H1 (cell line): ENCODE measurements around the gene ATXN7L3B. TPM values are rescaled to one million over a fixed set of nuclear protein-coding genes. Genes with fewer than 3 reads are reported as not detected.

ENCODE experiments used
- CTCF ChIA-PET: fragments of 300-600 bp; sonication (Branson Sonifier 250); formaldehyde crosslinking; loops from one replicate; lab custom pipeline; 2021; ENCODE audit not compliant: partially characterized antibody; lab: Charles Lee
- POLR2A ChIA-PET: fragments of 300-600 bp; sonication (Branson Sonifier 250); formaldehyde crosslinking; loops from one replicate; lab custom pipeline; 2021; ENCODE audit warnings: inconsistent platforms; ENCODE audit not compliant: partially characterized antibody; lab: Charles Lee
- DNase-seq, 2 experiments: peaks; one replicate each; pipeline versions ENCODE4 v3.0.0 to v3.0.0-alpha.2; 2010 to 2022; ENCODE audit warnings: low spot score in 2 of 2, low read depth in 1 of 2, mixed read lengths in 1 of 2
- FAIRE-seq: peaks from 2 replicates; lab custom pipeline; 2011; peaks lifted over from hg19 to GRCh38; lab: Jason Lieb, UNC
- H2AFZ ChIP-seq: 2 replicates; pipeline ENCODE4 v1.8.1; 2012; ENCODE audit warnings: low read length, inconsistent platforms
- H2AK5ac ChIP-seq: 2 replicates; pipeline ENCODE4 v1.6.1; 2013; ENCODE audit warnings: low read depth, low read length
- H2BK120ac ChIP-seq: replicated peaks from 2 replicates; pipeline ENCODE3; 2013; ENCODE audit warnings: low read depth, low read length, inconsistent platforms
- H2BK12ac ChIP-seq: 2 replicates; pipeline ENCODE4 v1.6.1; 2013; ENCODE audit warnings: low read depth, low read length
- H2BK15ac ChIP-seq: 2 replicates; pipeline ENCODE4 v1.6.1; 2013; ENCODE audit warnings: low read length
- H2BK20ac ChIP-seq: 2 replicates; pipeline ENCODE4 v1.6.1; 2013; ENCODE audit warnings: low read length
- H2BK5ac ChIP-seq: 2 replicates; pipeline ENCODE4 v1.6.1; 2013; ENCODE audit warnings: low read depth, low read length
- H3K14ac ChIP-seq: 2 replicates; pipeline ENCODE4 v1.6.1; 2013; ENCODE audit warnings: inconsistent platforms; ENCODE audit not compliant: insufficient read length
- H3K18ac ChIP-seq: 2 replicates; pipeline ENCODE4 v1.6.1; 2013; ENCODE audit warnings: low read length; ENCODE audit errors: extremely low read depth
- H3K23ac ChIP-seq: 2 replicates; pipeline ENCODE4 v1.6.1; 2013; ENCODE audit warnings: inconsistent platforms; ENCODE audit not compliant: insufficient read length
- H3K23me2 ChIP-seq: 2 replicates; pipeline ENCODE4 v1.6.1; 2013; ENCODE audit warnings: low read depth, low read length
- H3K27ac ChIP-seq: 2 replicates; pipeline ENCODE4 v1.6.1; 2011; ENCODE audit warnings: low read depth, low read length, inconsistent platforms
- H3K27me3 ChIP-seq, 4 experiments: replicated peaks in 1 of 4; 1 replicate in 1 of 4; 2 replicates in 3 of 4; pipeline versions ENCODE4 v1.6.1 to v1.8.1; 2011 to 2013; ENCODE audit warnings: low read length in 3 of 4, mild to moderate bottlenecking in 3 of 4, inconsistent platforms in 2 of 4, mixed read lengths in 2 of 4, moderate library complexity in 1 of 4; ENCODE audit not compliant: control insufficient read depth in 3 of 4, insufficient read depth in 3 of 4; ENCODE audit errors: extremely low read depth in 1 of 4
- H3K36me3 ChIP-seq, 4 experiments: 2 replicates each; pipeline versions ENCODE4 v1.6.1 to v1.8.1; 2011 to 2013; ENCODE audit warnings: mild to moderate bottlenecking in 4 of 4, low read length in 3 of 4, moderate library complexity in 2 of 4, control low read depth in 1 of 4, inconsistent platforms in 1 of 4; ENCODE audit not compliant: insufficient read depth in 4 of 4, control insufficient read depth in 2 of 4
- H3K4ac ChIP-seq: replicated peaks from 2 replicates; pipeline ENCODE3; 2013; ENCODE audit warnings: low read length, low read depth, mixed read lengths, inconsistent platforms; ENCODE audit not compliant: insufficient read length
- H3K4me1 ChIP-seq, 4 experiments: replicated peaks in 1 of 4; 1 replicate in 1 of 4; 2 replicates in 3 of 4; pipeline versions ENCODE4 v1.6.1 to v1.8.1; 2011 to 2013; ENCODE audit warnings: low read length in 3 of 4, inconsistent platforms in 2 of 4, mixed read lengths in 1 of 4; ENCODE audit not compliant: insufficient read depth in 4 of 4, control insufficient read depth in 3 of 4
- H3K4me2 ChIP-seq, 2 experiments: 2 replicates each; pipeline versions ENCODE4 v1.6.1 to v1.8.1; 2011 to 2013; ENCODE audit warnings: low read depth in 2 of 2, low read length in 2 of 2, control low read depth in 1 of 2, inconsistent platforms in 1 of 2, mild to moderate bottlenecking in 1 of 2; ENCODE audit not compliant: insufficient read depth in 1 of 2
- H3K4me3 ChIP-seq, 4 experiments: fragments of 200-600, 300-600 bp in 1 of 4; sonication (generic), shearing (Covaris generic), sonication (Bioruptor Twin) in 1 of 4; 2 replicates each; pipeline versions ENCODE4 v1.5.1 to v1.8.1; 2011 to 2016; ENCODE audit warnings: low read length in 4 of 4, low read depth in 3 of 4, control low read depth in 2 of 4, inconsistent platforms in 2 of 4, mild to moderate bottlenecking in 2 of 4, mixed read lengths in 1 of 4, moderate library complexity in 1 of 4; ENCODE audit not compliant: insufficient read depth in 2 of 4; ENCODE audit errors: extremely low read depth in 1 of 4
- H3K56ac ChIP-seq: replicated peaks from 2 replicates; pipeline ENCODE3; 2013; ENCODE audit warnings: low read depth, mild to moderate bottlenecking, mixed read lengths, low read length, inconsistent platforms; ENCODE audit not compliant: insufficient read length
- H3K79me1 ChIP-seq: 2 replicates; pipeline ENCODE4 v1.6.1; 2013; ENCODE audit warnings: low read depth, low read length, control low read depth
- H3K79me2 ChIP-seq, 2 experiments: 2 replicates each; pipeline versions ENCODE4 v1.6.1 to v1.8.1; 2012 to 2013; ENCODE audit warnings: low read length in 2 of 2, mild to moderate bottlenecking in 2 of 2, inconsistent platforms in 1 of 2; ENCODE audit not compliant: insufficient read depth in 2 of 2, control insufficient read depth in 1 of 2
- H3K9ac ChIP-seq, 4 experiments: replicated peaks in 1 of 4; 1 replicate in 1 of 4; 2 replicates in 3 of 4; pipeline versions ENCODE4 v1.6.1 to v1.8.1; 2011 to 2013; ENCODE audit warnings: low read depth in 3 of 4, low read length in 3 of 4, control low read depth in 2 of 4, mild to moderate bottlenecking in 2 of 4, moderate library complexity in 2 of 4, inconsistent platforms in 1 of 4; ENCODE audit errors: extremely low read depth in 1 of 4
- H3K9me3 ChIP-seq, 2 experiments: 2 replicates each; pipeline versions ENCODE4 v1.6.1 to v1.8.1; 2012 to 2013; ENCODE audit warnings: mild to moderate bottlenecking in 2 of 2, moderate library complexity in 2 of 2, control low read depth in 1 of 2, inconsistent platforms in 1 of 2, low read depth in 1 of 2, low read length in 1 of 2, mixed read lengths in 1 of 2; ENCODE audit not compliant: insufficient read depth in 2 of 2
- H4K20me1 ChIP-seq, 2 experiments: replicated peaks in 1 of 2; 2 replicates each; pipeline versions ENCODE3 to v1.8.1; 2011 to 2013; ENCODE audit warnings: inconsistent platforms in 2 of 2, low read length in 2 of 2, mild to moderate bottlenecking in 1 of 2; ENCODE audit not compliant: insufficient read depth in 2 of 2, control insufficient read depth in 1 of 2
- H4K5ac ChIP-seq: 2 replicates; pipeline ENCODE4 v1.6.1; 2013; ENCODE audit warnings: low read length, low read depth, mixed read lengths, inconsistent platforms; ENCODE audit not compliant: insufficient read length
- H4K8ac ChIP-seq: 2 replicates; pipeline ENCODE4 v1.8.0; 2013; ENCODE audit warnings: mild to moderate bottlenecking, moderate library complexity, low read length, inconsistent platforms; ENCODE audit not compliant: insufficient read depth; ENCODE audit errors: extremely low read depth
- H4K91ac ChIP-seq: replicated peaks from 2 replicates; pipeline ENCODE3; 2013; ENCODE audit warnings: low read length, mixed read lengths, inconsistent platforms; ENCODE audit not compliant: insufficient read length
- ASH2L ChIP-seq: fragments of 200-600, 300-600 bp; sonication (generic); IDR thresholded peaks from one replicate; pipeline ENCODE4 v1.7.1; 2017; ENCODE audit warnings: low read length
- HDAC2 ChIP-seq, 2 experiments: fragments of 300-600 bp in 1 of 2; sonication (generic) in 1 of 2; IDR thresholded peaks; 2 replicates each; pipeline ENCODE4 v1.6.1; 2011 to 2012; ENCODE audit warnings: low read depth in 2 of 2, low read length in 2 of 2, mild to moderate bottlenecking in 2 of 2, moderate library complexity in 2 of 2, borderline replicate concordance in 1 of 2, inconsistent platforms in 1 of 2
- HDAC6 ChIP-seq: IDR thresholded peaks from one replicate; pipeline ENCODE4 v1.7.1; 2012; ENCODE audit warnings: low read depth, mild to moderate bottlenecking, inconsistent platforms, low read length, moderate library complexity
- KDM1A ChIP-seq: fragments of 200-600, 300-600 bp; sonication (generic); IDR thresholded peaks from 2 replicates; pipeline ENCODE4 v1.7.1; 2016; ENCODE audit warnings: mild to moderate bottlenecking, low read length, borderline replicate concordance
- KDM5A ChIP-seq: fragments of 200-600 bp; IDR thresholded peaks from 2 replicates; pipeline ENCODE4 v1.7.1; 2012; ENCODE audit warnings: mild to moderate bottlenecking, low read length, inconsistent platforms, mixed read lengths
- RXRA ChIP-seq: IDR thresholded peaks from 2 replicates; pipeline ENCODE4 v1.6.1; 2011; ENCODE audit warnings: low read depth, mild to moderate bottlenecking, low read length, moderate library complexity; ENCODE audit not compliant: insufficient read depth
- SIX5 ChIP-seq: IDR thresholded peaks from 2 replicates; pipeline ENCODE4 v1.6.1; 2011; ENCODE audit warnings: mild to moderate bottlenecking, low read depth, low read length
- SP4 ChIP-seq: IDR thresholded peaks from 2 replicates; pipeline ENCODE4 v1.6.1; 2012; ENCODE audit warnings: low read length, inconsistent platforms
- WGBS, 2 experiments: shearing (Covaris generic) in 1 of 2; methylation state at CpG; one replicate each; pipeline versions ENCODE4 v1.1.6 to v1.1.7; 2013 to 2015; ENCODE audit warnings: low lambda C conversion rate in 2 of 2, mixed read lengths in 2 of 2, inconsistent platforms in 1 of 2, low coverage in 1 of 2, missing lambda C conversion rate in 1 of 2; ENCODE audit not compliant: insufficient replicate concordance in 2 of 2, insufficient coverage in 1 of 2, insufficient read length in 1 of 2; ENCODE audit errors: extremely low coverage in 1 of 2, missing lambda C conversion rate in 1 of 2; 5-methylcytosine and 5-hydroxymethylcytosine counted together
- polyA plus RNA-seq, 7 experiments: library from polyadenylated mRNA; depleted of rRNA in 3 of 7; stranded (reverse) in 5 of 7; unstranded in 2 of 7; fragments of >200 nt in 5 of 7; fragments of 200-250 nt in 2 of 7; gene quantifications; 1 replicate in 5 of 7; 2 replicates in 1 of 7; 4 replicates in 1 of 7; pipeline versions ENCODE4 v1.2.1 to v1.2.3, GENCODE V29; 2011 to 2013; ENCODE audit warnings: missing spikeins in 2 of 7, mixed read lengths in 2 of 7
- total RNA-seq: library from RNA; stranded (reverse); fragmentation: NEBNext Ultra II Directional; extraction: Animal tissue kit (Norgen Biotek cat#: 25700); gene quantifications from 2 replicates; pipeline ENCODE4 v1.2.1, GENCODE V29; 2021
- TF ChIP-seq, protein P1 (sequence below): IDR thresholded peaks from 2 replicates; pipeline ENCODE4 v1.6.1; 2011; ENCODE audit warnings: low read length, improper control_type of control experiment

Gene ATXN7L3B
- total and polyA plus RNA-seq, 2 of the 8 experiments (the other 6 are each of a cell fraction or from before 2014, with no cell fraction given) = 23.7 to 39.9 TPM

GRCh38 chr12:74584483-74585062 is 46.9 kb downstream of the ATXN7L3B start:
- Histone ChIP-seq H2BK5ac (no peak overlapping the region), H2BK15ac (no peak overlapping the region), H2AFZ (no peak overlapping the region), H3K14ac (no peak overlapping the region), H3K23ac (no peak overlapping the region), H3K27me3 (no peaks in the 10 kb centered on the region), H3K23me2 (no peaks in the 10 kb centered on the region), H3K9me3 (peaks cover 0 to 9% of the 10 kb centered on the region in 2 experiments; a peak in 1 of 4 replicates), H3K79me1 (no peaks in the 10 kb centered on the region), H4K20me1 (no peaks in the 10 kb centered on the region), H2AK5ac (no peak overlapping the region), H3K79me2 (no peaks in the 10 kb centered on the region), H2BK20ac (no peak overlapping the region), H3K4me3 (no peak overlapping the region), H2BK12ac (no peak overlapping the region), H3K56ac (no peak overlapping the region), H3K9ac (no peak overlapping the region), H3K36me3 (no peaks in the 10 kb centered on the region), H4K8ac (no peak overlapping the region), H4K5ac (no peak overlapping the region), H3K18ac (no peak overlapping the region), H3K4me1 (0 out of 7 replicates have a peak, but pooled peaks cover 0 to 2% (median 0%) of the 10 kb centered on the region in 4 experiments), H2BK120ac (no peak overlapping the region), H3K4me2 (no peak overlapping the region), H4K91ac (no peak overlapping the region), H3K4ac (no peak overlapping the region), H3K27ac (no peak overlapping the region)
- CTCF ChIA-PET = interaction anchor here (0.6 kb wide), 1 partner anchor 322 kb away, joined by 3 read pairs; no protein-coding TSS in a partner anchor
- TF ChIP-seq KDM5A (no peak), HDAC2 (IDR thresholded peaks at IDR 0.05; ENCODE audit: borderline replicate concordance in 1 of 2, low read depth in 2 of 2, low read length in 2 of 2) (no peak), KDM1A (no peak), ASH2L (no peak), RXRA (no peak), SP4 (no peak), HDAC6 (no peak), SIX5 (no peak)
- TF ChIP-seq, protein P1, sequence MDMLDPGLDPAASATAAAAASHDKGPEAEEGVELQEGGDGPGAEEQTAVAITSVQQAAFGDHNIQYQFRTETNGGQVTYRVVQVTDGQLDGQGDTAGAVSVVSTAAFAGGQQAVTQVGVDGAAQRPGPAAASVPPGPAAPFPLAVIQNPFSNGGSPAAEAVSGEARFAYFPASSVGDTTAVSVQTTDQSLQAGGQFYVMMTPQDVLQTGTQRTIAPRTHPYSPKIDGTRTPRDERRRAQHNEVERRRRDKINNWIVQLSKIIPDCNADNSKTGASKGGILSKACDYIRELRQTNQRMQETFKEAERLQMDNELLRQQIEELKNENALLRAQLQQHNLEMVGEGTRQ = no peak
- DNase-seq = no peak
- FAIRE-seq = no peak
- POLR2A ChIA-PET = no interaction called here
- WGBS, 2 experiments = 95% methylated on average over 3 of the region's 3 CpGs; no CpG with 5 or more reads in 1 of the 2 experiments
